ENCODE measurements around the gene PTGFR. TPM values are rescaled to one million over a fixed set of nuclear protein-coding genes. Genes with fewer than 3 reads are reported as not detected.

PTGFR gene
- total and polyA plus RNA-seq, 2 experiments from 2014 or later: 8.3 to 13.3 TPM

GRCh38 chr1:78472851-78473496, 17.8 kb upstream of the PTGFR start:
- 74 to 85% methylated on average over 2 of the region's 2 CpGs for WGBS, 2 experiments (ENCODE audit: low coverage in 1 of 2, low lambda C conversion rate in 2 of 2, missing lambda C conversion rate in 2 of 2)
- Histone ChIP-seq H3K36me3 (ENCODE audit: low read depth) (no peaks in the 10 kb centered on the region), H3K9me2 (ENCODE audit: insufficient read depth) (no peaks in the 10 kb centered on the region), H3K9me3 (ENCODE audit: low read depth) (no peaks in the 10 kb centered on the region), H3K79me2 (ENCODE audit: insufficient read depth) (no peaks in the 10 kb centered on the region), H3K9ac (no peak overlapping the region), H3K27ac (no peak overlapping the region), H3K4me2 (ENCODE audit: unreplicated experiment) (no peak overlapping the region), H3K4me1 (ENCODE audit: insufficient read depth) (peaks cover 14% of the 10 kb centered on the region), H2AFZ (no peak overlapping the region), H3K4me3 (no peak overlapping the region), H3K27me3 (replicated peaks; ENCODE audit: insufficient read depth) (no peaks in the 10 kb centered on the region), H4K20me1 (ENCODE audit: insufficient read depth) (no peaks in the 10 kb centered on the region), H3F3A (ENCODE audit: insufficient read depth) (no peaks in the 10 kb centered on the region)
- no peak for TF ChIP-seq EZH2 (IDR thresholded peaks at IDR 0.05; ENCODE audit: insufficient read depth, poor library complexity, severe bottlenecking)
- no peak for TF ChIP-seq EZH2phosphoT487 (IDR thresholded peaks at IDR 0.05; ENCODE audit: insufficient read depth, low read depth)
- in situ Hi-C loops (cut with MboI): no loop called here
- no peak for DNase-seq

GRCh38 chr1:78474092-78474491, 16.7 kb upstream of the PTGFR start:
- Histone ChIP-seq H3K9me2 (ENCODE audit: insufficient read depth) (no peaks in the 10 kb centered on the region), H4K20me1 (ENCODE audit: insufficient read depth) (no peaks in the 10 kb centered on the region), H3K27ac (no peak overlapping the region), H3K36me3 (ENCODE audit: low read depth) (no peaks in the 10 kb centered on the region), H3K4me3 (no peak overlapping the region), H2AFZ (no peak overlapping the region), H3K27me3 (replicated peaks; ENCODE audit: insufficient read depth) (no peaks in the 10 kb centered on the region), H3K4me1 (ENCODE audit: insufficient read depth) (peaks cover 14% of the 10 kb centered on the region), H3K4me2 (ENCODE audit: unreplicated experiment) (no peak overlapping the region), H3K79me2 (ENCODE audit: insufficient read depth) (no peaks in the 10 kb centered on the region), H3K9me3 (ENCODE audit: low read depth) (no peaks in the 10 kb centered on the region), H3F3A (ENCODE audit: insufficient read depth) (no peaks in the 10 kb centered on the region), H3K9ac (no peak overlapping the region)
- no peak for TF ChIP-seq EZH2phosphoT487 (IDR thresholded peaks at IDR 0.05; ENCODE audit: insufficient read depth, low read depth)
- no peak for TF ChIP-seq EZH2 (IDR thresholded peaks at IDR 0.05; ENCODE audit: insufficient read depth, poor library complexity, severe bottlenecking)
- DNase-seq: no peak
- in situ Hi-C loops (cut with MboI): no loop called here

GRCh38 chr1:78475888-78476610, 14.7 kb upstream of the PTGFR start:
- Histone ChIP-seq H4K20me1 (ENCODE audit: insufficient read depth) (no peaks in the 10 kb centered on the region), H3K9ac (no peak overlapping the region), H3F3A (ENCODE audit: insufficient read depth) (no peaks in the 10 kb centered on the region), H3K4me2 (ENCODE audit: unreplicated experiment) (no peak overlapping the region), H3K79me2 (ENCODE audit: insufficient read depth) (no peaks in the 10 kb centered on the region), H2AFZ (no peak overlapping the region), H3K9me3 (ENCODE audit: low read depth) (no peaks in the 10 kb centered on the region), H3K4me3 (no peak overlapping the region), H3K4me1 (ENCODE audit: insufficient read depth) (peaks cover 14% of the 10 kb centered on the region), H3K36me3 (ENCODE audit: low read depth) (no peaks in the 10 kb centered on the region), H3K27ac (no peak overlapping the region), H3K9me2 (ENCODE audit: insufficient read depth) (no peaks in the 10 kb centered on the region), H3K27me3 (replicated peaks; ENCODE audit: insufficient read depth) (no peaks in the 10 kb centered on the region)
- in situ Hi-C loops (cut with MboI): no loop called here
- peak; percentile 67 for DNase-seq
- TF ChIP-seq EZH2phosphoT487 (IDR thresholded peaks at IDR 0.05; ENCODE audit: insufficient read depth, low read depth) (no peak), EZH2 (IDR thresholded peaks at IDR 0.05; ENCODE audit: insufficient read depth, poor library complexity, severe bottlenecking) (no peak)
- WGBS, 2 experiments (ENCODE audit: low coverage in 1 of 2, low lambda C conversion rate in 2 of 2, missing lambda C conversion rate in 2 of 2): 44 to 50% methylated on average over 4 of the region's 4 CpGs

GRCh38 chr1:78483903-78484302, 6.9 kb upstream of the PTGFR start:
- H3K27me3 ChIP-seq (replicated peaks; ENCODE audit: insufficient read depth): no peaks in the 10 kb centered on the region
- H3K9me3 ChIP-seq (ENCODE audit: low read depth): no peaks in the 10 kb centered on the region
- no peak overlapping the region for H3K27ac ChIP-seq
- H3K4me2 ChIP-seq (ENCODE audit: unreplicated experiment): no peak overlapping the region
- no peaks in the 10 kb centered on the region for H4K20me1 ChIP-seq (ENCODE audit: insufficient read depth)
- H3K36me3 ChIP-seq (ENCODE audit: low read depth): no peaks in the 10 kb centered on the region
- no peak overlapping the region for H3K9ac ChIP-seq
- H3K79me2 ChIP-seq (ENCODE audit: insufficient read depth): no peaks in the 10 kb centered on the region
- in situ Hi-C loops (cut with MboI): no loop called here
- no peaks in the 10 kb centered on the region for H3F3A ChIP-seq (ENCODE audit: insufficient read depth)
- TF ChIP-seq EZH2 (IDR thresholded peaks at IDR 0.05; ENCODE audit: insufficient read depth, poor library complexity, severe bottlenecking): no peak
- TF ChIP-seq EZH2phosphoT487 (IDR thresholded peaks at IDR 0.05; ENCODE audit: insufficient read depth, low read depth): no peak
- H2AFZ ChIP-seq: no peak overlapping the region; the same call in 1 of the 2 replicates
- no peak overlapping the region for H3K4me3 ChIP-seq
- H3K4me1 ChIP-seq (ENCODE audit: insufficient read depth): peaks cover 9% of the 10 kb centered on the region
- 27 to 50% methylated on average over 4 to 5 of the region's 6 CpGs for WGBS, 2 experiments (ENCODE audit: low coverage in 1 of 2, low lambda C conversion rate in 2 of 2, missing lambda C conversion rate in 2 of 2)
- DNase-seq: peak; percentile 77
- no peaks in the 10 kb centered on the region for H3K9me2 ChIP-seq (ENCODE audit: insufficient read depth)
